GM13977 (cell line): Measurements from ENCODE around the gene ZW10.

ENCODE experiments used
- DNase-seq: peaks from one replicate; pipeline ENCODE4 v3.0.0; 2012; ENCODE audit warnings: low spot score
- in situ Hi-C: fragments of 300-500 bp; cut with MboI; formaldehyde crosslinking; loops from one replicate; pipeline ENCODE4 v1.12.0; 2022; ENCODE audit warnings: low sequenced_read_pairs, low pct_unique_long_range_greater_than_20kb, mixed read lengths, inconsistent platforms; ENCODE audit not compliant: unreplicated experiment
- TF ChIP-seq, protein P1 (sequence below): IDR thresholded peaks from 2 replicates; pipeline ENCODE4 v1.5.1; 2012; ENCODE audit warnings: mild to moderate bottlenecking, control low read depth; ENCODE audit not compliant: insufficient read depth; ENCODE audit errors: extremely low read depth, missing control alignments

ZW10 gene

DNA sequence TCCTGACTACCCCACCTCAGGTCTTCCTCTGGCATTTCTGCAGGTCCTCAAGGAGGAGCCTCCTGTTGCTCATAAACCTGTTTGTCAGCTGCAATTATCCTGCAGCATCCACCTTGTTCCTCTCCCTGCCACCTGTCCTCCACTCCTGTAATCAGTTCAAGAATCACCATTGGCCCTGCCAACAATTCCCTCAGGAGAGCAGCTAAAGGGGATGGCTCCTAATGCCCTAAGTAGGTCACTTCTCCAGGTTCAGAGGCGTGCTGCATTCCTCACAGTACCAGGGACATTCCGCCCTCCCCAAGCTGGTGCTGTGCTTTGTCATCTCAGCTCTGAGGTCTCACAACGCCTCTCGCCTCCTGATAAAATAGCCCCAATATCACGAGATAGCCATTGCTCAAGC is 8.2 kb upstream of the ZW10 start:
- no peak for DNase-seq

DNA sequence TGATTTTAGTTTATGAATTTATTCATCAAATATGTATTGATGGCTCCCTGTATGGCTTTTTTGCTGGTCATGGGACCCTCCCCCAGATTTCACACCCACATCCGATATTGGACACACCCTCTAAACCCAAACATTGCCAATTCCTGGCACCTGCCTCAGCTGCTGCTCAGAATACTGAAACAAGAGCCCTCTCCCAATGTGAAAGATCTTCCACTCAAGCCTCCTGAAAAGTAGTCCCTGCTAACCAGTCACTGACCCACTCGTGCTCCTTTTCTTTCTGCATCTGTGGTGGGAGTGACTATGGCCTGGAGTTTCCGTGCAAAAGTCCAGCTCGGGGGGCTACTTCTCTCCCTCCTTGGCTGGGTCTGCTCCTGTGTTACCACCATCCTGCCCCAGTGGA is 6.0 kb upstream of the ZW10 start, which contains the start of gene CLDN25:
Gene CLDN25 (plus strand): TSS at position 301 of the 400 bp plus-strand sequence. CDS start 0 bp downstream, at position 301.
- DNase-seq = no peak
- in situ Hi-C loops = loop anchor here (25.0 kb wide), 1 partner anchor 467 kb away; the partner anchor contains the start of gene TTC12
- TF ChIP-seq, protein P1, sequence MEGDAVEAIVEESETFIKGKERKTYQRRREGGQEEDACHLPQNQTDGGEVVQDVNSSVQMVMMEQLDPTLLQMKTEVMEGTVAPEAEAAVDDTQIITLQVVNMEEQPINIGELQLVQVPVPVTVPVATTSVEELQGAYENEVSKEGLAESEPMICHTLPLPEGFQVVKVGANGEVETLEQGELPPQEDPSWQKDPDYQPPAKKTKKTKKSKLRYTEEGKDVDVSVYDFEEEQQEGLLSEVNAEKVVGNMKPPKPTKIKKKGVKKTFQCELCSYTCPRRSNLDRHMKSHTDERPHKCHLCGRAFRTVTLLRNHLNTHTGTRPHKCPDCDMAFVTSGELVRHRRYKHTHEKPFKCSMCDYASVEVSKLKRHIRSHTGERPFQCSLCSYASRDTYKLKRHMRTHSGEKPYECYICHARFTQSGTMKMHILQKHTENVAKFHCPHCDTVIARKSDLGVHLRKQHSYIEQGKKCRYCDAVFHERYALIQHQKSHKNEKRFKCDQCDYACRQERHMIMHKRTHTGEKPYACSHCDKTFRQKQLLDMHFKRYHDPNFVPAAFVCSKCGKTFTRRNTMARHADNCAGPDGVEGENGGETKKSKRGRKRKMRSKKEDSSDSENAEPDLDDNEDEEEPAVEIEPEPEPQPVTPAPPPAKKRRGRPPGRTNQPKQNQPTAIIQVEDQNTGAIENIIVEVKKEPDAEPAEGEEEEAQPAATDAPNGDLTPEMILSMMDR = no peak

More for the DNA sequence above, 8.2 kb upstream of the ZW10 start:
- in situ Hi-C loops = loop anchor here (25.0 kb wide), 1 partner anchor 469 kb away; the partner anchor contains the start of gene TTC12
- TF ChIP-seq, protein P1 = no peak

DNA sequence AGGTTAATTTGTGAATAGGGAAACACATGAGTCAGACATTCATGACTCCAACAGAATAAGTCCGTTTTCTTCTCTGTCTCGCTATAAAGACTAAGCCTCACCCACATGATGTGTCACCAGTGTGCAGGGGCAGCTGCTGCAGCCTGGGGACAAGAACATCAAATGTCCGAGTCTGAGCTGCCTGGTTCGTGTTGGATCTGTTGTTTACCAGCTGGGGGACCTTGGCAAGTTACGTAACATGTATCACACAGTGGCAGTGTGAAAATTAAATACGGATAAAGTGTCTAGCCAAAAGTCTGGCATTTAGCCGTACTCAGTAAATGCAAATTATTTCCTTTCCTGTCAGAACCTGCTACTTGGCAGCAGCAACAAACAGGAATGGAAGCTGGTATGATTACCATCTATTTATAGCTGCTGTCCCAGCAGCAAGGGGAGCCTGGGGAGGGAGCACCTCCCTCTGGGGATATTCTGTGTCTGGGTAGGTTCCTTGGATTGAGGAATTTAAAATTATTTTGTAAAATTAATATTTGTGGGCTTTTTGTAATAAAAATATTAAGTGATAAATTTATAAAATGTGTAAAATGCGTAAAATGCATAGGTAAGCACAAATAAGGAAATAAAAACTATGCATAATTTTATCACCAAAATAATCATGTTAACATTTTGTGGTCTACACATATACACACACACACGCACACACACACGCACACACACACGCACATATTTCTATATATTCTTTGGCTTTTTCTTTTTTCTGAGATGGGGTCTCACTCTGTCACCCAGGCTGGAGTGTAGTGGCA is 4.8 kb upstream of the ZW10 start:
- DNase-seq = no peak
- TF ChIP-seq, protein P1 = no peak
- in situ Hi-C loops = loop anchor here (25.0 kb wide), 1 partner anchor 466 kb away; the partner anchor contains the start of gene TTC12

DNA sequence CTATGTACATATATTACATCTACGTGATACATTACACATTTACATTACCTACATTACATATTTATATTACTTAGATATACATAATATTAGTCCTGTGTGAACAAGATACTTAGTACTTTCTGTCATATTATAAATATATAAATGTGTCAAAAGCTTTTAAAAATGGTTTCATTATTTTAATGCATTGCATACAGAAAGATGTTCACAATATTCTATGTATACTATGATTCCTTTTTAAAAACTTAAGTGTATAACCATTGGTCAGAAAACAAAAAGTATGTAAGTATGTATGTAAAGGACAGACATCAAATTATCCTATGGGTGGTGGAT is 647 bp upstream of the ZW10 start:
- TF ChIP-seq, protein P1 = no peak
- in situ Hi-C loops = no loop called here
- DNase-seq = no peak

DNA sequence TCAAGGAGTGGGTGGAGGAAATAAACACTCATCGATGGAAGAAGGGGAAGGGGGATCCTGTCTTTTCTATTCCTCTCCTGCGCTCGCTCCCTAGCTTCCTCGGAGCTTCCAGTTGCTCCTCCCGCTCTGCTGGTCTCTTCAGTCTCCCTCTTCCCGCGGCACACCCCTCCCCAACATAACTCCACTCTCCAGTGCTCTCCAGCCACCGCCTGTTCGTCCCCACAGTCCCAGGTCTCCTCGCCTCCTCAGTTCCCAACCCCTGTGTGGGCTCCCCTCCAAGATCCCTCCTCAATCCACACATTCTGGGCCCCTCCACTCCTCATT is 438 bp downstream of the ZW10 start:
- no peak for DNase-seq

DNA sequence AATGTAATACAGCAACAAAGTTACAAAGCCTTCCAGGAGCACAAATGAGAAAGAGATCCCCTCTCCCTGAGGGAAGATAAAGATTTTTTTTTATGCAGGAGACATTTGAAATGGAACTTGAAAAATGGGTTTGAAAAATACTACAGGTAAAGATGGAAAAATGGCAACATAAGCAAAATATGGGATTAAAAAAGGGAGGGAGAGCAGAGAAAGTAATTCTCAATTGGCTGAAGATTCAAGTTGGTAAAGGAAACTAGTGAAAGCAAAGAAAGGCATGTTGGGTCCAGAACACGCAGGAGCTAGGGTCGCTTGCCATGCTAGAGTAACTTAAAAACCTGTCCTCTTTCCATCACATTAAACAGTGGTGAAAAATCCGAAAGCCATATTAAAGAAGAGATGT is 1.5 kb downstream of the ZW10 start:
- in situ Hi-C loops = no loop called here
- TF ChIP-seq, protein P1 = no peak
- no peak for DNase-seq

More for the DNA sequence above, 438 bp downstream of the ZW10 start:
- TF ChIP-seq, protein P1 = no peak
- in situ Hi-C loops = no loop called here
